Body of pancreas (tissue), 4 donors: ENCODE results near the gene CRB3. TPM values are rescaled to one million over a fixed set of nuclear protein-coding genes. Genes with fewer than 3 reads are reported as not detected.

ENCODE experiments used
- ATAC-seq: fragments of 150-250 bp; one replicate; pipeline ENCODE4 v1.9.1; 2016
- DNase-seq, 4 donors: peaks; one replicate each; pipeline ENCODE4 v3.0.0-alpha.2; 2019
- H3K27ac ChIP-seq, 4 donors: fragments of 200-600 bp; sonication (generic); 1 replicate in 3 of 4; 2 replicates in 1 of 4; pipeline versions ENCODE4 v1.5.1 to v1.6.1; 2016 to 2019; ENCODE audit warnings: mild to moderate bottlenecking in 1 of 4, mixed read lengths in 1 of 4, moderate library complexity in 1 of 4
- H3K27me3 ChIP-seq, 2 donors: fragments of 200-600 bp; sonication (generic); one replicate each; pipeline ENCODE4 v1.6.0; 2016; ENCODE audit warnings: mild to moderate bottlenecking in 1 of 2
- H3K36me3 ChIP-seq, 2 donors: fragments of 200-600 bp; sonication (generic); replicated peaks in 1 of 2; 2 replicates each; pipeline ENCODE4 v1.5.1; 2016; ENCODE audit warnings: low read depth in 2 of 2; ENCODE audit not compliant: insufficient read depth in 1 of 2
- H3K4me1 ChIP-seq: fragments of 200-600 bp; sonication (generic); one replicate; pipeline ENCODE4 v1.6.0; 2016
- H3K4me3 ChIP-seq, 2 donors: fragments of 200-600 bp; sonication (generic); 1 replicate in 1 of 2; 2 replicates in 1 of 2; pipeline ENCODE4 v1.5.1; 2016 to 2019
- H3K9me3 ChIP-seq, 3 donors: fragments of 200-600 bp; sonication (generic); 1 replicate in 2 of 3; 2 replicates in 1 of 3; pipeline ENCODE4 v1.5.1; 2016
- CTCF ChIP-seq, 7 experiments: fragments of 450-650 bp in 4 of 7; fragments of 200-600 bp in 3 of 7; sonication (generic) in 3 of 7; IDR thresholded peaks; one replicate each; pipeline ENCODE4 v1.5.1; 2016 to 2019; ENCODE audit warnings: antibody characterized with exemption in 7 of 7
- POLR2A ChIP-seq, 3 donors: fragments of 450-650 bp; IDR thresholded peaks; one replicate each; pipeline ENCODE4 v1.6.1; 2016; ENCODE audit warnings: antibody characterized with exemption in 3 of 3, mild to moderate bottlenecking in 2 of 3
- WGBS, 2 donors: methylation state at CpG; one replicate each; pipeline ENCODE4 v1.1.5; 2017; 5-methylcytosine and 5-hydroxymethylcytosine counted together
- intact Hi-C: fragments of 100-400 bp; cut with DNase I; formaldehyde crosslinking; loops from one replicate; pipeline ENCODE4 v1.15.1; 2023
- total RNA-seq, 2 donors: library from RNA; depleted of rRNA; stranded (reverse); fragments of >200 nt; gene quantifications; one replicate each; pipeline ENCODE4 v1.1.0, GENCODE V29; 2016

CRB3 gene
- total RNA-seq, 2 donors from 2014 or later: 35.8 to 37.6 TPM

GRCh38 chr19:6479836-6480398, 15.8 kb downstream of the CRB3 start:
- no peaks in the 10 kb centered on the region for H3K36me3 ChIP-seq
- DNase-seq (no peak), ATAC-seq (no peak)
- H3K9me3 ChIP-seq: no peaks in the 10 kb centered on the region
- H3K27ac ChIP-seq: no peak overlapping the region
- 67 to 88% methylated on average over 2 of the region's 7 CpGs for WGBS, 2 donors
- H3K4me1 ChIP-seq: peaks cover 20% of the 10 kb centered on the region
- H3K27me3 ChIP-seq: no peaks in the 10 kb centered on the region
- TF ChIP-seq CTCF (IDR thresholded peaks at IDR 0.05) (no peak), POLR2A (IDR thresholded peaks at IDR 0.05) (no peak)
- H3K4me3 ChIP-seq: no peak overlapping the region
- intact Hi-C loops: no loop called here

GRCh38 chr19:6480848-6481415, 16.9 kb downstream of the CRB3 start:
- intact Hi-C loops: no loop called here
- DNase-seq (no peak), ATAC-seq (no peak)
- 58 to 79% methylated on average over 4 to 10 of the region's 10 CpGs for WGBS, 2 donors
- H3K4me1 ChIP-seq: peaks cover 12% of the 10 kb centered on the region
- no peak overlapping the region for H3K27ac ChIP-seq
- H3K36me3 ChIP-seq: no peaks in the 10 kb centered on the region
- no peaks in the 10 kb centered on the region for H3K9me3 ChIP-seq
- H3K27me3 ChIP-seq: no peaks in the 10 kb centered on the region
- TF ChIP-seq POLR2A (IDR thresholded peaks at IDR 0.05) (no peak), CTCF (IDR thresholded peaks at IDR 0.05) (no peak)
- H3K4me3 ChIP-seq: no peak overlapping the region

- ATAC-seq (peak; percentile 47), DNase-seq (peak in 3 of 4 donors; percentile 34 to 43 (median 41))
- Histone ChIP-seq H3K9me3 (no peaks in the 10 kb centered on the region), H3K36me3 (no peaks in the 10 kb centered on the region), H3K4me3 (no peak within 1 kb of the TSS), H3K4me1 (peaks cover 4% of the 10 kb centered on the region), H3K27ac (no peak within 1 kb of the TSS), H3K27me3 (no peaks in the 10 kb centered on the region)
- intact Hi-C loops: no loop called here
- 33 to 42% methylated on average over 16 to 22 of the region's 24 CpGs for WGBS, 2 donors
- TF ChIP-seq CTCF (IDR thresholded peaks at IDR 0.05) (peak; percentile 17 to 60 (median 46)), POLR2A (IDR thresholded peaks at IDR 0.05) (peak in 1 of 3 donors; percentile 20)
Observed at GRCh38 chr19:6481541-6482342, 17.7 kb downstream of the CRB3 start, which contains the start of gene DENND1C. TSS of gene DENND1C (minus strand) at chr19:6481787. CDS start at chr19:6481695, 92 bp downstream.

GRCh38 chr19:6482343-6482686, 18.2 kb downstream of the CRB3 start:
- Histone ChIP-seq H3K4me1 (no peaks in the 10 kb centered on the region), H3K27ac (no peak overlapping the region), H3K27me3 (no peaks in the 10 kb centered on the region), H3K36me3 (no peaks in the 10 kb centered on the region), H3K4me3 (no peak overlapping the region), H3K9me3 (no peaks in the 10 kb centered on the region)
- ATAC-seq: no peak
- intact Hi-C loops: no loop called here
- TF ChIP-seq POLR2A (IDR thresholded peaks at IDR 0.05): no peak
- no peak for TF ChIP-seq CTCF (IDR thresholded peaks at IDR 0.05)
- WGBS, 2 donors: 89 to 95% methylated on average over 7 to 8 of the region's 8 CpGs
- DNase-seq: no peak
